HEK293T (cell line): ENCODE data around the gene TCF25.
A peak's percentile ranks its signal among the peaks of the same experiment; 100 is the strongest.
"Not testable (repeated sequence)": the region's sequence is repeated elsewhere in the genome, so short reads cannot be mapped to it uniquely, and the experiment has no call there.

ENCODE experiments used
- CTCF ChIA-PET: fragments of 350-600 bp; formaldehyde crosslinking; extraction: SDS; loops from one replicate; lab custom pipeline; 2021; ENCODE audit warnings: antibody characterized with exemption, inconsistent platforms; lab: Yijun Ruan, JAX
- POLR2A ChIA-PET: fragments of 350-600 bp; formaldehyde crosslinking; extraction: SDS; loops from one replicate; lab custom pipeline; 2020; ENCODE audit warnings: antibody characterized with exemption, inconsistent platforms; lab: Yijun Ruan, JAX
- DNase-seq: peaks from one replicate; pipeline ENCODE4 v3.0.0; 2012; ENCODE audit warnings: mixed read lengths; ENCODE audit errors: extremely low spot score
- ARNT ChIP-seq: fragments of 450-650 bp; IDR thresholded peaks from 2 replicates; pipeline ENCODE4 v1.6.1; 2017; ENCODE audit warnings: mild to moderate bottlenecking
- BHLHE40 ChIP-seq: fragments of 450-650 bp; IDR thresholded peaks from 2 replicates; pipeline ENCODE4 v1.6.1; 2016; ENCODE audit warnings: mild to moderate bottlenecking, moderate library complexity, borderline replicate concordance
- CTBP1 ChIP-seq: fragments of 450-650 bp; IDR thresholded peaks from 2 replicates; pipeline ENCODE4 v1.6.1; 2016; ENCODE audit warnings: borderline replicate concordance
- ELF4 ChIP-seq: fragments of 450-650 bp; IDR thresholded peaks from 2 replicates; pipeline ENCODE4 v1.6.1; 2017; ENCODE audit warnings: antibody characterized with exemption
- FOXA1 ChIP-seq: fragments of 450-650 bp; IDR thresholded peaks from 2 replicates; pipeline ENCODE4 v1.6.1; 2016; ENCODE audit warnings: mild to moderate bottlenecking
- FOXM1 ChIP-seq: fragments of 450-650 bp; IDR thresholded peaks from 2 replicates; pipeline ENCODE4 v1.6.1; 2017; ENCODE audit warnings: mild to moderate bottlenecking, borderline replicate concordance
- HDGF ChIP-seq: fragments of 450-650 bp; IDR thresholded peaks from 2 replicates; pipeline ENCODE4 v1.6.1; 2017; ENCODE audit warnings: antibody characterized with exemption, borderline replicate concordance
- L3MBTL2 ChIP-seq: fragments of 450-650 bp; conservative IDR thresholded peaks from 2 replicates; pipeline ENCODE4 v1.6.1; 2016; ENCODE audit warnings: mild to moderate bottlenecking
- LEF1 ChIP-seq: fragments of 450-650 bp; IDR thresholded peaks from 2 replicates; pipeline ENCODE4 v1.6.1; 2017; ENCODE audit warnings: mild to moderate bottlenecking, borderline replicate concordance
- NFRKB ChIP-seq: fragments of 450-650 bp; IDR thresholded peaks from 2 replicates; pipeline ENCODE4 v1.6.1; 2016; ENCODE audit warnings: mild to moderate bottlenecking, moderate library complexity
- SP1 ChIP-seq: fragments of 450-650 bp; IDR thresholded peaks from 2 replicates; pipeline ENCODE4 v1.6.1; 2017
- SUZ12 ChIP-seq: fragments of 450-650 bp; IDR thresholded peaks from 2 replicates; pipeline ENCODE4 v1.6.1; 2016; ENCODE audit warnings: mild to moderate bottlenecking
- TARDBP ChIP-seq: fragments of 450-650 bp; IDR thresholded peaks from 2 replicates; pipeline ENCODE4 v1.6.1; 2016
- ZNF384 ChIP-seq: fragments of 450-650 bp; IDR thresholded peaks from 2 replicates; pipeline ENCODE4 v1.6.1; 2016
- TF ChIP-seq, protein P1 (sequence below): fragments of 450-650 bp; IDR thresholded peaks from 2 replicates; pipeline ENCODE4 v1.6.1; 2016

Gene TCF25

DNA sequence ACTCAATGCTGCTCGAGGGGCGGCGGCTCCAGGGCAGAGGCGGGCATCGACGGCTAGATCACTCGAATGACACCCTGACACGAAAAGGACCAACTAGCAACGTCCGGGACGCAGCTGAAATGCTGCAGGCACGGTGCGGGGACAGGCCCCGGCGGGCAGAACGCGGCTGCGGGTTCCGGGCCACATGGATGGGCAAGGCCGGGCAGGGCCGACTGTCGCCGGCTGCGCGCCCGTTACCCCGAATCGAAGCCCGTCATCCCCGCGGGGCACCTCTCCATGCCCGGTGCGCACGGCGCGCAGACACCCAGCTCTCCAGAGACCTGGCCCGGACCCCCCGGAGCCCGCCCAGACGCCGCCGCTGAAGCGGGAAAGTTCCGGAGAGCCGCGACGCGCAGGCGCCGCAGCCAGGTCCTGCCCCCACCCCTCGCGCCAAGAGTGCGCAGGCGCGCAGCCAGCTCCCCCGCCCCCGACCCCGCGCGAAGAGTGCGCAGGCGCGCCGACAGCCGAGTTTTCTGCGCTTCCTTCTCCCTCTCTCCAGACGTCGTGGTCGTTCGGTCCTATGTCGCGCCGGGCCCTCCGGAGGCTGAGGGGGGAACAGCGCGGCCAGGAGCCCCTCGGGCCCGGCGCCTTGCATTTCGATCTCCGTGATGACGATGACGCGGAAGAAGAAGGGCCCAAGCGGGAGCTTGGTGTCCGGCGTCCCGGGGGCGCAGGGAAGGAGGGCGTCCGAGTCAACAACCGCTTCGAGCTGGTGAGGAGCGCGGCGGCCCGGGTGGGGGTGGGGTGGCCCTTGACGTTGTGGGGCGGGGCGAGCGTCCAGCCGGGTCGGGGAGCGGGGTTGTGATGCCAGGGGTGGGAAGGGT lies at the start of gene TCF25:
TCF25 (plus strand) TSS at position 484 of the 863 bp plus-strand sequence; CDS start at position 560, 76 bp downstream.
- DNase-seq = peak; percentile 97
- CTCF ChIA-PET = interaction anchor here (0.6 to 1.6 kb wide), 2 partner anchors 24 to 46 kb away, joined by 3 to 6 read pairs; partner anchors contain the start of gene MC1R
- TF ChIP-seq SUZ12 (no peak), SP1 (no peak), ELF4 (no peak), L3MBTL2 (peak; percentile 93), FOXA1 (no peak), TARDBP (no peak), ARNT (no peak)
- TF ChIP-seq, protein P1, sequence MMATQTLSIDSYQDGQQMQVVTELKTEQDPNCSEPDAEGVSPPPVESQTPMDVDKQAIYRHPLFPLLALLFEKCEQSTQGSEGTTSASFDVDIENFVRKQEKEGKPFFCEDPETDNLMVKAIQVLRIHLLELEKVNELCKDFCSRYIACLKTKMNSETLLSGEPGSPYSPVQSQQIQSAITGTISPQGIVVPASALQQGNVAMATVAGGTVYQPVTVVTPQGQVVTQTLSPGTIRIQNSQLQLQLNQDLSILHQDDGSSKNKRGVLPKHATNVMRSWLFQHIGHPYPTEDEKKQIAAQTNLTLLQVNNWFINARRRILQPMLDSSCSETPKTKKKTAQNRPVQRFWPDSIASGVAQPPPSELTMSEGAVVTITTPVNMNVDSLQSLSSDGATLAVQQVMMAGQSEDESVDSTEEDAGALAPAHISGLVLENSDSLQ = peak; percentile 87; the same call in 1 of the 2 replicates
- POLR2A ChIA-PET = interaction anchor here (0.6 to 4.2 kb wide), 38 partner anchors 9 to 173 kb away, joined by 3 to 34 read pairs (median 4); partner anchors contain the start of genes FANCA, MC1R and TUBB3

DNA sequence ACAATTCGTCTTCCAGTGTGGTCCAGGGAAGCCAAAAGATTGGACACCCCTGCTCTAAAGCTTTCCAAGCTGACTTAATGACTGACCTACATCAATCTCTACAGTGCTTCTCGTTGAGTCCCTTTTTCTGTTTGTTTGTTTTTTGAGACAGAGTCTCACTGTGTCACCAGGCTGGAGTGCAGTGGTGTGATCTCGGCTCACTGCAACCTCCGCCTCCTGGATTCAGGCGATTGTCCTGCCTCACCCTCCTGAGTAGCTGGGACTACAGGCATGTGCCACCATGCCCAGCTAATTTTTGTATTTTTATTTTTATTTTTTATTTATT lies 49.6 kb upstream of the TCF25 start:
- DNase-seq, CTCF ChIA-PET: not testable (repeated sequence)
- POLR2A ChIA-PET = interaction anchor here (0.9 kb wide), 1 partner anchor 50 kb away, joined by 4 read pairs; the partner anchor contains the start of gene TCF25

- peak; percentile 71 for TF ChIP-seq ZNF384
- TF ChIP-seq ARNT = no peak
- no peak for TF ChIP-seq BHLHE40
- no peak for TF ChIP-seq CTBP1
- no peak for TF ChIP-seq ELF4
- no peak for TF ChIP-seq LEF1
- TF ChIP-seq HDGF = no peak
- no peak for DNase-seq
- CTCF ChIA-PET = interaction anchor here (0.9 kb wide), 1 partner anchor 17 kb away, joined by 4 read pairs; no protein-coding TSS in a partner anchor
- POLR2A ChIA-PET = interaction anchor here (1.1 to 2.8 kb wide), 2 partner anchors 9 to 11 kb away, joined by 4 to 15 read pairs; no protein-coding TSS in a partner anchor
These were observed 46.6 kb upstream of the TCF25 start for GRCh38 chr16:89826531-89827382.

DNA sequence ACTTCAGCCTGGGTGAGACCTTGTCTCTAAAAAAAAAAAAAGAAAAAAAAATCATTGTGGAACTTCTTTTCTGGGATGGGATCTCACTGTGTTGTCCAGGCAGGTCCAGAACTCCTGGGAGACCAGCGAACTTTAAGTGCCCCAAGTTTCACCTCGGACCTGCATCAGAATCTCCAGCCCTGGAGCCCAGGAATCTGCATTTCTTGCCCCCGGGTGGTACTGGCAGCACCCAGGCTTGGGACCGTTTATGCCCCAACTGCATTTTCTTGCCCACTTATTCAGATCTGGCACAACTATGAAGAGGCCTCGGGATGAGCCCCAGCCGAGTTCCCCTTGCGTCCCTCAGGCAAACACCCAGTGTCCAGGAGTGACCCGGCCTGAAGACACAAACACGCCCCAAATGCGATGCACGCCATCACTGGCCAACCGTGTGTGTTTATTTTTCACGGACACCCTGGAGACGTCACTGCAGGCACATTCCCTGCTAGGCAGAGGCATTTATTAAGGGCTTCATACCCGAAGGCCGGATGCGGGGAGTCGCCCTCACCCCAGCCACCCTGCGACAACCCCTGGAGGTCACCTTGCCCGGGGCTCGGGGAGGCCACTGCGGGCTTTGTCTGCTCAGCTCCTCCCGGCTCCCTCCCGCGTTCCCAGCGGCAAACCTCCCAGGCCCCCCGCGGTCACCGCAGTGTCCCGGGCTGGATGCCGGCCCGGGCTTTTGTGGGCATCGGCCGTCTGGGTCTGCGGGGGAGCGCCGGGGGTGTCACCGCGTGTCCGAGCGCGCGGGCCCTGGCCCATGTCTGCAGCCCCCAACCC lies 45.8 kb upstream of the TCF25 start:
- ChIA-PET POLR2A (interaction anchor here (0.7 to 2.8 kb wide), 4 partner anchors 9 to 15 kb away, joined by 3 to 15 read pairs (median 6); no protein-coding TSS in a partner anchor), CTCF (interaction anchor here (0.9 kb wide), 1 partner anchor 16 kb away, joined by 4 read pairs; no protein-coding TSS in a partner anchor)
- no peak for DNase-seq
- TF ChIP-seq HDGF (no peak), SP1 (no peak), FOXM1 (no peak), ZNF384 (peak; percentile 6; the same call in 1 of the 2 replicates), TARDBP (no peak), NFRKB (no peak)
- TF ChIP-seq, protein P1 = no peak

DNA sequence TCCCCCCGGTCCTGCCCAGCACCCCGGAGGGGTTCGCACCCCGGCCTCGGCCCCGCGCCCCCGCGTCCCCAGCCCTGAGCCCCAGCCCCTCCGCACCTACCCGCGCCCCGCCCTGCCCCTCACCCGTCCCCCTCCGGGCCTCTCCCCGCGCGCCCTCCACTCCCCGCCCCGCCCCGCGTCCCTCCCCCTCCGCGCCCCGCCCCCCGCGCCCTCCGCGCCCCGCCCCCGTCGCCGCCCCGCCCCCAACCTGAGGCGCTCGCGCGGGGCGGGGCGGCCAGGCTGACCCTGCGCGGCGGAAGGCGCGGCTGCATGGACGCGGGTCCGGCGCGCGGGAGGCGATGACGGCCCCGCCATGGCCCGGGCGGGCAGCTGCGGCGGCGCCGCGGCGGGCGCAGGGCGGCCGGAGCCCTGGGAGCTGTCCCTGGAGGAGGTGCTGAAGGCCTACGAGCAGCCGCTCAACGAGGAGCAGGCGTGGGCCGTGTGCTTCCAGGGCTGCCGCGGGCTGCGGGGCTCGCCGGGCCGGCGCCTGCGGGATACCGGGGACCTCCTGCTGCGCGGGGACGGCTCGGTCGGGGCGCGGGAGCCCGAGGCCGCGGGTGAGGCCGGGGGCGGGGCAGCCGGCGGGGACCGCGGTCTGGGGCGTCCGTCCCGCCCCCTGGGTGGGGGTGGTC lies 45.1 kb upstream of the TCF25 start, which contains the start of gene SPIRE2:
SPIRE2 (plus strand) TSS at position 277 of the 671 bp plus-strand sequence; CDS start at position 353, 76 bp downstream.
- POLR2A ChIA-PET = interaction anchor here (1.0 to 2.8 kb wide), 8 partner anchors 9 to 122 kb away, joined by 3 to 15 read pairs (median 4); partner anchors contain the start of genes FANCA and TCF25
- no peak for TF ChIP-seq FOXA1
- peak; percentile 49; the same call in 1 of the 2 replicates for TF ChIP-seq FOXM1
- no peak for TF ChIP-seq SUZ12
- peak; percentile 77 for DNase-seq
- CTCF ChIA-PET = interaction anchor here (1.0 kb wide), 2 partner anchors 10 to 32 kb away, joined by 3 to 4 read pairs; no protein-coding TSS in a partner anchor
